ENCODE data around the gene ROMO1.
"Not testable (repeated sequence)": the region's sequence is repeated elsewhere in the genome, so short reads cannot be mapped to it uniquely, and the experiment has no call there.

The ROMO1 gene

GRCh38 chr20:35713120-35713519 is 13.9 kb downstream of the ROMO1 start:
- not testable (repeated sequence) for DNase-seq

- DNase-seq, result no peak
These were observed 14.9 kb downstream of the ROMO1 start for GRCh38 chr20:35714127-35714526.

GRCh38 chr20:35715652-35716051 is 16.4 kb downstream of the ROMO1 start:
- no peak for DNase-seq

- no peak for DNase-seq
These were observed 17.1 kb downstream of the ROMO1 start for GRCh38 chr20:35716330-35716729.

GRCh38 chr20:35718321-35718720 is 19.1 kb downstream of the ROMO1 start:
- DNase-seq, result not testable (repeated sequence)

- DNase-seq, result no peak
These were observed 19.9 kb downstream of the ROMO1 start for GRCh38 chr20:35718972-35719635.

GRCh38 chr20:35719717-35720116 is 20.5 kb downstream of the ROMO1 start:
- no peak for DNase-seq

GRCh38 chr20:35720165-35721123 is 21.2 kb downstream of the ROMO1 start:
- no peak for DNase-seq

- DNase-seq, result no peak
These were observed 22.0 kb downstream of the ROMO1 start for GRCh38 chr20:35721219-35721618.

- no peak for DNase-seq
These were observed 22.4 kb downstream of the ROMO1 start for GRCh38 chr20:35721621-35722020.

GRCh38 chr20:35723275-35723639 is 24.1 kb downstream of the ROMO1 start:
- DNase-seq, result not testable (repeated sequence)

GRCh38 chr20:35723652-35724320 is 24.6 kb downstream of the ROMO1 start:
- not testable (repeated sequence) for DNase-seq

GRCh38 chr20:35724321-35725230 is 25.4 kb downstream of the ROMO1 start:
- no peak for DNase-seq

- DNase-seq, result no peak
These were observed 27.9 kb downstream of the ROMO1 start for GRCh38 chr20:35726842-35727711.

- no peak for DNase-seq
These were observed 30.1 kb downstream of the ROMO1 start for GRCh38 chr20:35729283-35729807.

- DNase-seq, result no peak
These were observed 30.8 kb downstream of the ROMO1 start for GRCh38 chr20:35729836-35730582.

- no peak for DNase-seq
These were observed 31.6 kb downstream of the ROMO1 start for GRCh38 chr20:35730583-35731468.

- no peak for DNase-seq
These were observed 32.2 kb downstream of the ROMO1 start for GRCh38 chr20:35731469-35731788.

- DNase-seq, result no peak
These were observed 32.8 kb downstream of the ROMO1 start for GRCh38 chr20:35731862-35732643.

Measured in NCI-H2171 treated with DMSO at 0.1 percent for 48 hours (cell line).